ENCODE measurements around the gene ADGRG6.

- TF ChIP-seq CTCF (IDR thresholded peaks at IDR 0.05) (no peak), POLR2A (IDR thresholded peaks at IDR 0.05) (no peak)
Observed at GRCh38 chr6:142260748-142261147, 41.1 kb upstream of the ADGRG6 start.

Data from body of pancreas (tissue), 4 donors.